Measurements from ENCODE around the gene TRMT1L. TPM values are rescaled to one million over a fixed set of nuclear protein-coding genes. Genes with fewer than 3 reads are reported as not detected.

The TRMT1L gene
- total RNA-seq, 2 donors from 2014 or later = 14.8 to 20.1 TPM

DNA sequence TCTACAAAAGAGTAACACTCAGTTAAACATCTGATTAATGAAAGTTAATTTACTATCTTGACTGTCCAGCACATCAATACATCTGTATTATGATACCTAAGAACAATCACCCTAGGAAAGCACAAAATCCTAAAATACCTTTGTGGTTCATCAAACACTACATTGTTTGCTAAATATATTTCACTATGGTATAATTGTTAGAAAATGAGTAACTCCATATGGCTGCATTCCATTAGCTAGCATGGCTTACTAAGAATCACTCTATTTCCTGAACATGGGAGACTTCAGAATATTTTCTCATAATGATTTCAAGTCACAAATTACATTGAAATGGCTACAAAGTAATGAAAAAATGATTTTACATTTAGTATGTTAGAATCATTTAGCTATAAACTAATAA is 12.5 kb downstream of the TRMT1L start:
- intact Hi-C loops (cut with DNase I) = no loop called here
- TF ChIP-seq, protein P1, sequence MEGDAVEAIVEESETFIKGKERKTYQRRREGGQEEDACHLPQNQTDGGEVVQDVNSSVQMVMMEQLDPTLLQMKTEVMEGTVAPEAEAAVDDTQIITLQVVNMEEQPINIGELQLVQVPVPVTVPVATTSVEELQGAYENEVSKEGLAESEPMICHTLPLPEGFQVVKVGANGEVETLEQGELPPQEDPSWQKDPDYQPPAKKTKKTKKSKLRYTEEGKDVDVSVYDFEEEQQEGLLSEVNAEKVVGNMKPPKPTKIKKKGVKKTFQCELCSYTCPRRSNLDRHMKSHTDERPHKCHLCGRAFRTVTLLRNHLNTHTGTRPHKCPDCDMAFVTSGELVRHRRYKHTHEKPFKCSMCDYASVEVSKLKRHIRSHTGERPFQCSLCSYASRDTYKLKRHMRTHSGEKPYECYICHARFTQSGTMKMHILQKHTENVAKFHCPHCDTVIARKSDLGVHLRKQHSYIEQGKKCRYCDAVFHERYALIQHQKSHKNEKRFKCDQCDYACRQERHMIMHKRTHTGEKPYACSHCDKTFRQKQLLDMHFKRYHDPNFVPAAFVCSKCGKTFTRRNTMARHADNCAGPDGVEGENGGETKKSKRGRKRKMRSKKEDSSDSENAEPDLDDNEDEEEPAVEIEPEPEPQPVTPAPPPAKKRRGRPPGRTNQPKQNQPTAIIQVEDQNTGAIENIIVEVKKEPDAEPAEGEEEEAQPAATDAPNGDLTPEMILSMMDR (IDR thresholded peaks at IDR 0.05) = no peak
- no peak for DNase-seq
- H3K9ac ChIP-seq (ENCODE audit: low read depth in 2 of 2, low read length in 2 of 2) = no peak overlapping the region
- H3K36me3 ChIP-seq = no peaks in the 10 kb centered on the region
- no peak overlapping the region for H3K4me3 ChIP-seq
- H3K27ac ChIP-seq = no peak overlapping the region
- H3K4me1 ChIP-seq = no peaks in the 10 kb centered on the region
- no peaks in the 10 kb centered on the region for H3K27me3 ChIP-seq
- H3K9me3 ChIP-seq = no peaks in the 10 kb centered on the region

DNA sequence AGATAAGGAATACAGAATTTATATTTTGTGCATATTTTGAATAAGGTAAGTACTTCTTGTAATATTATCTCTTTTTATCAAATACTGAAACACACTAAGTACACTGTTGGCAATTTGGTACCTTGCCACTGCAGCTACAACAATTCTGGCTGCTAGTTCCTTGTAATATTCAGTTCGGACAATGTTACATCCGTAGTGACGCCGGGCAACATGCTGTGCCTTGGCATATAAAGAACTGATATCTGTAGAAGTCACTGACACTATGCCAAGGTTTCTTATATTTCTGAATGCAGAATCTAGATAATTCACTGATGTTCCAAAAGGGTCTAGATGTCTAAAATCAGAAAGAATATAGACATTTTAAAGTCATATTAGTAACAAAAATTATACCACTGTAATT is 17.5 kb downstream of the TRMT1L start:
- Histone ChIP-seq H3K4me1 (no peaks in the 10 kb centered on the region), H3K9me3 (no peaks in the 10 kb centered on the region), H3K27ac (no peak overlapping the region), H3K36me3 (no peaks in the 10 kb centered on the region), H3K9ac (ENCODE audit: low read depth in 2 of 2, low read length in 2 of 2) (no peak overlapping the region), H3K4me3 (no peak overlapping the region), H3K27me3 (no peaks in the 10 kb centered on the region)
- intact Hi-C loops (cut with DNase I) = no loop called here
- TF ChIP-seq, protein P1 (IDR thresholded peaks at IDR 0.05) = no peak
- DNase-seq = no peak

DNA sequence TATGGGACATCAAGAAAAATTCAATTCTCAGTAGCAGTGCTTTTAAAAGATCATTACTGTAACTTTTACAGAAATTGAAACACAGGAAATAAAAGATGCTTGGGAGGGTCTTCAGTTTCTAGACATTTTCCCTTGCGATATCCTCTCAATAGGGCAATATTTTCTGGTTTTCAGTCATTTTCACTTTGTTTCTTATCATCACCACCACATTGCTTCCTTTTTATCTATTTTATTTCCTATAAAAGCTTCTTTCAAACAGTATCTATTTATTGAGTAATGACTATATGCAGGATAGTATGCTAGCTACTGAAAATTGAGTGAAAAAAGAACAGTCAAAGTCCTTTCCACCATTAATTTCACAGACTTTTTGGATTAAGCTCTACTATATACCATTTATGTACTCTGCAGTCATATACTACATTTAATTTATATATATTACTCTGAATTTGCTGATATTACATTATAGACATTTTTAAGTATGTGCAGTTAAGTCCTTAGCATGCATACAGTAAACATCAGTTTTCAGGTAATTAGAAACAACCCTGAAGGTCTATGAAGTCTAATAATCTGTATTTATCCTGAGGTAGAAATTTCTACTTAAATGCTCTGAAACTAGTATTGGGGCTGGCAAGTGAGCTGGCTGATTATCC is 18.7 kb downstream of the TRMT1L start:
- no peaks in the 10 kb centered on the region for H3K27me3 ChIP-seq

DNA sequence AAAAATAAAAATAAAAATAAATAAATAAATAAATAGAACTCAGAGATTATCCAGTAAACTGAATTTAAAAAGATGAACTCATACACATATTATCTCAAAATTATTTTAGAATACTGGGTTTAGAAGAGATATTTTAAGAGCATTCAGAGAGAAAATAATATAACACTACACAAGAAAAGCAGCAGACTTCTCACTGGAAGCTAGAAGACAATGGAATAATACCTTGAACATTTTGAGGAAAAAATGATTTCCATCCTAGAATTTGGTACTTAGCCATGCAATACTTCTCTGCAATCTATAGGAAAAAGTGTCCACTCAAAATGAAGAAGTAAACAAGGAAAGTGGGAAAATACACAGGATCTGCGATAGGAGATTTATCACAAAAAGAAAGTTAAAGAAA is 24.2 kb downstream of the TRMT1L start:
- no peak for DNase-seq
- Histone ChIP-seq H3K27me3 (no peaks in the 10 kb centered on the region), H3K4me1 (no peaks in the 10 kb centered on the region), H3K4me3 (no peak overlapping the region), H3K9me3 (peaks cover 5% of the 10 kb centered on the region), H3K36me3 (no peaks in the 10 kb centered on the region), H3K27ac (no peak overlapping the region), H3K9ac (ENCODE audit: low read depth in 2 of 2, low read length in 2 of 2) (no peak overlapping the region)
- intact Hi-C loops (cut with DNase I) = no loop called here
- TF ChIP-seq, protein P1 (IDR thresholded peaks at IDR 0.05) = no peak

More for the DNA sequence above, 18.7 kb downstream of the TRMT1L start:
- DNase-seq = no peak
- Histone ChIP-seq H3K9ac (ENCODE audit: low read depth in 2 of 2, low read length in 2 of 2) (no peak overlapping the region), H3K9me3 (peaks cover 3% of the 10 kb centered on the region), H3K4me3 (no peak overlapping the region), H3K27ac (no peak overlapping the region), H3K4me1 (no peaks in the 10 kb centered on the region), H3K36me3 (no peaks in the 10 kb centered on the region)
- TF ChIP-seq, protein P1 (IDR thresholded peaks at IDR 0.05) = no peak
- intact Hi-C loops (cut with DNase I) = no loop called here

DNA sequence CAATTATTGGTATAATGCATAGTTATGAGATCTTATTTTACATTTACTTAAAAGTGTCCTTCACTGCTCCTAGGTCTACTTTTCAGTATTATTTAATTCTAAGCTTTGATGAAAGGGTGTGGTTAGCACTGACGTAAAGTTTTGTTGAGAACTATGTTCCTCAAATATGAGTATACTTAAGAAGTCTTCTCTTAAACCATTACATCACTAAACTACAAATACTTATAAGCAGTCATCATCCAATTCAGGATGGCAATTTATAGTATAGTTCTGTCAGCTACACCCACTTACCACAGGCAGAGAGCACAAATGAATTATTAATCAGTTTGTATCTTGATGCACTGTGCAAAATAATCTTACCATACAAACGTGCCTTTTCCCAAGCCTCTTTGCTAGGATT is 27.0 kb downstream of the TRMT1L start:
- no peaks in the 10 kb centered on the region for H3K4me1 ChIP-seq
- no peak overlapping the region for H3K4me3 ChIP-seq
- H3K9ac ChIP-seq (ENCODE audit: low read depth in 2 of 2, low read length in 2 of 2) = no peak overlapping the region
- TF ChIP-seq, protein P1 (IDR thresholded peaks at IDR 0.05) = no peak
- DNase-seq = no peak
- H3K27me3 ChIP-seq = no peaks in the 10 kb centered on the region
- H3K9me3 ChIP-seq = peaks cover 5% of the 10 kb centered on the region
- intact Hi-C loops (cut with DNase I) = loop anchor here (10.0 kb wide), 1 partner anchor 425 kb away; no protein-coding TSS in a partner anchor
- H3K27ac ChIP-seq = no peak overlapping the region
- no peaks in the 10 kb centered on the region for H3K36me3 ChIP-seq

Measured in colonic mucosa (tissue), 4 donors.